ENCODE measurements around the gene NTNG2. TPM values are rescaled to one million over a fixed set of nuclear protein-coding genes. Genes with fewer than 3 reads are reported as not detected.

NTNG2 gene
- total and polyA plus RNA-seq, 7 experiments from 2014 or later = 0.87 to 11.6 (median 3.7) TPM

Other genes starting within 250 kb of the NTNG2 start
- 10 to 100 TPM; 11.5 to 26.9 (median 21.3) TPM for gene MED27, start 82.2 kb upstream of the NTNG2 start, total RNA-seq
- gene MED27, start 82.2 kb upstream of the NTNG2 start, polyA plus RNA-seq = 10 to 100 TPM; 34.6 to 44.2 TPM
- gene SETX, start 192.9 kb downstream of the NTNG2 start, total RNA-seq = 10 to 100 TPM; 52.0 to 83.2 (median 70.2) TPM
- gene SETX, start 192.9 kb downstream of the NTNG2 start, polyA plus RNA-seq = 10 to 100 TPM; 29.0 to 32.0 TPM
- 10 to 100 TPM; 10.6 to 26.0 (median 20.1) TPM for gene TTF1, start 244.8 kb downstream of the NTNG2 start, total RNA-seq
- 1 to 10 TPM; 6.3 to 9.8 TPM for gene TTF1, start 244.8 kb downstream of the NTNG2 start, polyA plus RNA-seq
- not detected for gene CFAP77, start 248.2 kb downstream of the NTNG2 start, total RNA-seq
- gene CFAP77, start 248.2 kb downstream of the NTNG2 start, polyA plus RNA-seq = not detected

All from naive thymus-derived CD4-positive, alpha-beta T cell (primary cell).